ENCODE results near the gene PURB. TPM values are rescaled to one million over a fixed set of nuclear protein-coding genes. Genes with fewer than 3 reads are reported as not detected.
"Not testable (repeated sequence)": the region's sequence is repeated elsewhere in the genome, so short reads cannot be mapped to it uniquely, and the experiment has no call there.

PURB gene
- 26.2 and 27.3 TPM in 2 replicates for total RNA-seq
- long read RNA-seq, full-length matches to known transcripts, result 3 of 3 reads
- long read RNA-seq, partial matches to known transcripts, result 0 of 3 reads
- long read RNA-seq, other reads (novel, unspliced or antisense), result 0 of 3 reads

GRCh38 chr7:44885394-44886317 is at the start of gene PURB:
Gene PURB (minus strand): TSS chr7:44885530. CDS start chr7:44885348, 182 bp downstream.
- Mint-ChIP-seq H3K4me3 (peak within 1 kb of the TSS; percentile 98), H3K27ac (ENCODE audit: unreplicated experiment) (peak within 1 kb of the TSS; percentile 100), H3K4me1 (peaks cover 45% of the 10 kb centered on the region), H3K36me3 (ENCODE audit: low read depth) (peaks cover 6% of the 10 kb centered on the region), H3K27me3 (ENCODE audit: low read depth) (no peaks in the 10 kb centered on the region), H3K9me3 (no peaks in the 10 kb centered on the region)
- TF ChIP-seq CTCF (conservative IDR thresholded peaks at IDR 0.05), result no peak
- DNase-seq (ENCODE audit: low read depth, low spot score), result peak; percentile 91

- no peak for DNase-seq (ENCODE audit: low read depth, low spot score)
- Mint-ChIP-seq H3K4me3 (no peak overlapping the region), H3K27me3 (ENCODE audit: low read depth) (peaks cover 33% of the 10 kb centered on the region), H3K36me3 (ENCODE audit: low read depth) (no peaks in the 10 kb centered on the region), H3K4me1 (no peaks in the 10 kb centered on the region), H3K27ac (ENCODE audit: unreplicated experiment) (no peak overlapping the region), H3K9me3 (no peaks in the 10 kb centered on the region)
- TF ChIP-seq CTCF (conservative IDR thresholded peaks at IDR 0.05), result no peak
Observed at GRCh38 chr7:44935016-44935415, 49.7 kb upstream of the PURB start.

GRCh38 chr7:44934510-44934909 is 49.2 kb upstream of the PURB start:
- not testable (repeated sequence) for H3K36me3 Mint-ChIP-seq (ENCODE audit: low read depth); H3K9me3 Mint-ChIP-seq; H3K27ac Mint-ChIP-seq (ENCODE audit: unreplicated experiment); H3K4me1 Mint-ChIP-seq; DNase-seq (ENCODE audit: low read depth, low spot score); H3K4me3 Mint-ChIP-seq
- peaks cover 33% of the 10 kb centered on the region for H3K27me3 Mint-ChIP-seq (ENCODE audit: low read depth)

GRCh38 chr7:44930921-44931320 is 45.6 kb upstream of the PURB start:
- Mint-ChIP-seq H3K36me3 (ENCODE audit: low read depth) (no peaks in the 10 kb centered on the region), H3K4me3 (no peak overlapping the region), H3K9me3 (peaks cover 2% of the 10 kb centered on the region), H3K27ac (ENCODE audit: unreplicated experiment) (no peak overlapping the region), H3K4me1 (no peaks in the 10 kb centered on the region), H3K27me3 (ENCODE audit: low read depth) (peaks cover 23% of the 10 kb centered on the region)
- no peak for TF ChIP-seq CTCF (conservative IDR thresholded peaks at IDR 0.05)
- DNase-seq (ENCODE audit: low read depth, low spot score), result no peak

- Mint-ChIP-seq H3K9me3 (peaks cover 5% of the 10 kb centered on the region), H3K4me3 (no peak overlapping the region), H3K4me1 (no peaks in the 10 kb centered on the region), H3K36me3 (ENCODE audit: low read depth) (no peaks in the 10 kb centered on the region), H3K27ac (ENCODE audit: unreplicated experiment) (no peak overlapping the region), H3K27me3 (ENCODE audit: low read depth) (peaks cover 15% of the 10 kb centered on the region)
- no peak for DNase-seq (ENCODE audit: low read depth, low spot score)
- TF ChIP-seq CTCF (conservative IDR thresholded peaks at IDR 0.05), result peak; percentile 11
Observed at GRCh38 chr7:44922351-44922694, 37.0 kb upstream of the PURB start.
